Breast epithelium (tissue), 3 donors: ENCODE results near the gene ETNK1.

Experiments
- POLR2A ChIP-seq: fragments of 450-650 bp; IDR thresholded peaks from one replicate; pipeline ENCODE4 v1.6.1; 2016; ENCODE audit warnings: antibody characterized with exemption, mild to moderate bottlenecking, moderate library complexity
- POLR2AphosphoS5 ChIP-seq, 3 donors: sonication (generic); formaldehyde crosslinking; IDR thresholded peaks; one replicate each; pipeline ENCODE4 v1.6.1; 2017; ENCODE audit warnings: antibody characterized with exemption in 3 of 3
- TF ChIP-seq, protein P1 (sequence below), 3 donors: fragments of 450-650 bp; IDR thresholded peaks; one replicate each; pipeline ENCODE4 v1.5.1; 2016 to 2017; ENCODE audit warnings: antibody characterized with exemption in 3 of 3, mild to moderate bottlenecking in 3 of 3, moderate library complexity in 3 of 3

DNA sequence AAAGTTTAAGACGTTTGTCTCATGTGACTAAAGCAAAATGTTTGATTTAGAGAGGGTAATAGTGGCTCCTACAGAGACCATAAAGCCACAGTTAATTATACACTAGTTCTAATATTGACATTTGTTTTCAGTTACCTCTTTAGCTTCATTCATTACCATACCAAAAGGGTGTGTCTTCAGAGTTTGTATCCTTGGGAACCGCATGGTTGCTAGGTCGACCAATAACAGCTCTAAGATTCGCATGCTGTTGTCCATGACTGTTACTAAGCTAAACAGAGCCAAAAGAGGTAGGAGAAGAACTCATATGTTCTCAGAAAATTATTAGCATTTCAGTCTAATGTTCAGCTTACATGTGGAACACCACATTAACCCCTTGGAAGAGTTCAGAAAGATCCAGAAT lies 36.2 kb upstream of the ETNK1 start:
- TF ChIP-seq POLR2A, result no peak
- TF ChIP-seq, protein P1, sequence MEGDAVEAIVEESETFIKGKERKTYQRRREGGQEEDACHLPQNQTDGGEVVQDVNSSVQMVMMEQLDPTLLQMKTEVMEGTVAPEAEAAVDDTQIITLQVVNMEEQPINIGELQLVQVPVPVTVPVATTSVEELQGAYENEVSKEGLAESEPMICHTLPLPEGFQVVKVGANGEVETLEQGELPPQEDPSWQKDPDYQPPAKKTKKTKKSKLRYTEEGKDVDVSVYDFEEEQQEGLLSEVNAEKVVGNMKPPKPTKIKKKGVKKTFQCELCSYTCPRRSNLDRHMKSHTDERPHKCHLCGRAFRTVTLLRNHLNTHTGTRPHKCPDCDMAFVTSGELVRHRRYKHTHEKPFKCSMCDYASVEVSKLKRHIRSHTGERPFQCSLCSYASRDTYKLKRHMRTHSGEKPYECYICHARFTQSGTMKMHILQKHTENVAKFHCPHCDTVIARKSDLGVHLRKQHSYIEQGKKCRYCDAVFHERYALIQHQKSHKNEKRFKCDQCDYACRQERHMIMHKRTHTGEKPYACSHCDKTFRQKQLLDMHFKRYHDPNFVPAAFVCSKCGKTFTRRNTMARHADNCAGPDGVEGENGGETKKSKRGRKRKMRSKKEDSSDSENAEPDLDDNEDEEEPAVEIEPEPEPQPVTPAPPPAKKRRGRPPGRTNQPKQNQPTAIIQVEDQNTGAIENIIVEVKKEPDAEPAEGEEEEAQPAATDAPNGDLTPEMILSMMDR (IDR thresholded peaks at IDR 0.05), result no peak
- no peak for TF ChIP-seq POLR2AphosphoS5 (IDR thresholded peaks at IDR 0.05)
